GM23248 (cell line): ENCODE measurements around the gene ACTG1.

Experiments used
- EZH2 ChIP-seq: fragments of 200-600 bp; sonication (generic); IDR thresholded peaks from 2 replicates; pipeline ENCODE4 v1.6.1; 2018; ENCODE audit warnings: antibody characterized with exemption, mild to moderate bottlenecking; ENCODE audit not compliant: insufficient read depth, poor library complexity, severe bottlenecking
- EZH2phosphoT487 ChIP-seq: fragments of 200-600 bp; sonication (generic); IDR thresholded peaks from 2 replicates; pipeline ENCODE4 v1.6.1; 2018; ENCODE audit warnings: antibody characterized with exemption, moderate library complexity, mild to moderate bottlenecking, low read depth; ENCODE audit not compliant: insufficient read depth

DNA sequence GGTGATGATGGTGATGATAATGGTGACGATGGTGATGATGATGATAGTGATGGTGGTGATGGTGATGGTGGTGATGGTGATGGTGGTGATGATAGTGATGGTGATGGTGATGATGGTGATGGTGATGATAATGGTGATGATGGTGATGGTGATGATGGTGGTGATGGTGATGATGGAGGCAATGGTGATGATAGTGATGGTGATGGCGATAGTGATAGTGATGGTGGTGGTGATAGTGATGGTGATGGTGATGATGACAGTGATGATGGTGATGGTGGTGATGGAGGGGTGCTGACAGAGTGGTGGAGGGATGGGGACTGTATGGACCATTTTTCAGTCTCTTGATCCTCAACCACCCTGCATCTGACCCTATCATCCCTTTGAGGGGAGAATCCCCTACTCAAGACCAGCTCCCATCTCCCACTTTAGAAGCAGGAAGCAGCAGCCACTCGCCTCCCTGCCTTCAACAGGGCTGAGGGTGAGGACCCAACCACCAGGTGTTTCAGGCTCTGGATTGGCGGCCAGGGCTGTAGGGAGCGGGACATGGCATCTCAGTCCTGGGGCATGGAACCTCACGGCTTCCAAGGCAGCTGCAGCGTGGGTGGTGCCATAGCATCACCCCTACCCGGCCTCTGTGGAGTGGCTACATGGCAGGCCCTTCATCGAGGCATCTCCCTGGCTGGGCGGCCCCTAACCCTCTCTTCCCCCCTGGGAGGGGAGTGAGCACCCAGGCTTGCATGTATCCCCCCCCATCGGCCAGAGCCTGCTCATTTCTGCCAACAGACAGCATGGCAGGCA is 20.1 kb upstream of the ACTG1 start:
- TF ChIP-seq EZH2phosphoT487 (no peak), EZH2 (no peak)
